ENCODE results near the gene DIAPH2. TPM values are rescaled to one million over a fixed set of nuclear protein-coding genes. Genes with fewer than 3 reads are reported as not detected.

Gene DIAPH2
- total and polyA plus RNA-seq, 2 donors (not counting 1 experiment from before 2014, with no cell fraction given): 16.8 to 18.5 TPM

GRCh38 chrX:97619499-97619898, 934.9 kb downstream of the DIAPH2 start:
- Histone ChIP-seq H3K4me1 (ENCODE audit: control insufficient read depth, extremely low read depth, insufficient read depth, low read length) (peaks cover 2% of the 10 kb centered on the region), H3K27ac (ENCODE audit: insufficient read depth, low read length) (no peak overlapping the region), H3K79me2 (ENCODE audit: control insufficient read depth, insufficient read depth, low read length) (no peaks in the 10 kb centered on the region), H3K9ac (ENCODE audit: insufficient read depth, low read length) (no peak overlapping the region), H3K36me3 (ENCODE audit: control insufficient read depth, insufficient read depth, low read length) (no peaks in the 10 kb centered on the region), H3K27me3 (ENCODE audit: control insufficient read depth, insufficient read depth, low read length) (no peaks in the 10 kb centered on the region), H4K20me1 (ENCODE audit: control insufficient read depth, extremely low read depth, insufficient read depth, low read length) (no peaks in the 10 kb centered on the region), H2AFZ (ENCODE audit: low read length) (no peak overlapping the region), H3K9me3 (ENCODE audit: control insufficient read depth, insufficient read depth, low read depth, low read length) (no peaks in the 10 kb centered on the region), H3K4me3 (replicated peaks in 1 of 4; ENCODE audit: control extremely low read depth in 1 of 4, insufficient read depth in 1 of 4, low read depth in 3 of 4, low read length in 4 of 4) (no peak overlapping the region), H3K4me2 (ENCODE audit: extremely low read depth, insufficient read depth, low read length) (no peak overlapping the region)
- DNase-seq (ENCODE audit: low read depth in 2 of 2): no peak
- TF ChIP-seq EZH2 (IDR thresholded peaks at IDR 0.05; ENCODE audit: low read length, missing control alignments) (no peak), CTCF (conservative IDR thresholded peaks at IDR 0.05 in 1 of 2, IDR thresholded peaks at IDR 0.05 in 1 of 2; ENCODE audit: low read depth in 1 of 2, low read length in 2 of 2) (no peak)

GRCh38 chrX:97622111-97622510, 937.5 kb downstream of the DIAPH2 start:
- TF ChIP-seq EZH2 (IDR thresholded peaks at IDR 0.05; ENCODE audit: low read length, missing control alignments) (no peak), CTCF (conservative IDR thresholded peaks at IDR 0.05 in 1 of 2, IDR thresholded peaks at IDR 0.05 in 1 of 2; ENCODE audit: low read depth in 1 of 2, low read length in 2 of 2) (no peak)
- no peak overlapping the region for H3K4me3 ChIP-seq (replicated peaks in 1 of 4; ENCODE audit: control extremely low read depth in 1 of 4, insufficient read depth in 1 of 4, low read depth in 3 of 4, low read length in 4 of 4)
- no peak overlapping the region for H3K9ac ChIP-seq (ENCODE audit: insufficient read depth, low read length)
- no peaks in the 10 kb centered on the region for H4K20me1 ChIP-seq (ENCODE audit: control insufficient read depth, extremely low read depth, insufficient read depth, low read length)
- H3K9me3 ChIP-seq (ENCODE audit: control insufficient read depth, insufficient read depth, low read depth, low read length): no peaks in the 10 kb centered on the region
- H3K4me1 ChIP-seq (ENCODE audit: control insufficient read depth, extremely low read depth, insufficient read depth, low read length): no peaks in the 10 kb centered on the region
- H3K36me3 ChIP-seq (ENCODE audit: control insufficient read depth, insufficient read depth, low read length): no peaks in the 10 kb centered on the region
- no peak for DNase-seq (ENCODE audit: low read depth in 2 of 2)
- no peak overlapping the region for H3K4me2 ChIP-seq (ENCODE audit: extremely low read depth, insufficient read depth, low read length)
- H3K27ac ChIP-seq (ENCODE audit: insufficient read depth, low read length): no peak overlapping the region
- no peaks in the 10 kb centered on the region for H3K79me2 ChIP-seq (ENCODE audit: control insufficient read depth, insufficient read depth, low read length)
- no peak overlapping the region for H2AFZ ChIP-seq (ENCODE audit: low read length)
- H3K27me3 ChIP-seq (ENCODE audit: control insufficient read depth, insufficient read depth, low read length): no peaks in the 10 kb centered on the region

DNA sequence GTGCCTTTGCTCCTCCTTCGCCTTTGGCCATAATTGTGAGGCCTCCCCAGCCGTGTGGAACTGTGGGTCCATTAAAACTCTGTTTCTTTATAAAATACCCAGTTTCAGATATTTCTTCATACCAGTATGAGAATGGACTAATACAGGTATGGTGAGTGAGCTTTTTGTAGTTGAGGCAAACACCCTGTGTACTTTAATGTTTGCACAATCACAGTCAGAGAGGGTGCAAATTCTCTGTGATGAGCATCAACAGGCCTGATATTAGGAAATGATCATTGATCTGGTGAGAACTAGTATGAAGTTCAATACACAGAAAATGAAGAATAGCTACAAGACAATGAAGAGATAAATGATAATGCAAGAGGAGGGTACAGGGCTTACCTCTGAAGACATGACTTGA, 943.7 kb downstream of the DIAPH2 start:
- Histone ChIP-seq H3K27ac (ENCODE audit: insufficient read depth, low read length) (no peak overlapping the region), H3K4me1 (ENCODE audit: control insufficient read depth, extremely low read depth, insufficient read depth, low read length) (no peaks in the 10 kb centered on the region), H3K4me2 (ENCODE audit: extremely low read depth, insufficient read depth, low read length) (no peak overlapping the region), H4K20me1 (ENCODE audit: control insufficient read depth, extremely low read depth, insufficient read depth, low read length) (no peaks in the 10 kb centered on the region), H3K9ac (ENCODE audit: insufficient read depth, low read length) (no peak overlapping the region), H2AFZ (ENCODE audit: low read length) (no peak overlapping the region), H3K4me3 (replicated peaks in 1 of 4; ENCODE audit: control extremely low read depth in 1 of 4, insufficient read depth in 1 of 4, low read depth in 3 of 4, low read length in 4 of 4) (no peak overlapping the region), H3K9me3 (ENCODE audit: control insufficient read depth, insufficient read depth, low read depth, low read length) (no peaks in the 10 kb centered on the region), H3K27me3 (ENCODE audit: control insufficient read depth, insufficient read depth, low read length) (no peaks in the 10 kb centered on the region), H3K36me3 (ENCODE audit: control insufficient read depth, insufficient read depth, low read length) (no peaks in the 10 kb centered on the region), H3K79me2 (ENCODE audit: control insufficient read depth, insufficient read depth, low read length) (no peaks in the 10 kb centered on the region)
- no peak for TF ChIP-seq EZH2 (IDR thresholded peaks at IDR 0.05; ENCODE audit: low read length, missing control alignments)
- no peak for TF ChIP-seq CTCF (conservative IDR thresholded peaks at IDR 0.05 in 1 of 2, IDR thresholded peaks at IDR 0.05 in 1 of 2; ENCODE audit: low read depth in 1 of 2, low read length in 2 of 2)
- DNase-seq (ENCODE audit: low read depth in 2 of 2): no peak

All from fibroblast of lung (primary cell).